ENCODE measurements around the gene NFAM1.

The NFAM1 gene

DNA sequence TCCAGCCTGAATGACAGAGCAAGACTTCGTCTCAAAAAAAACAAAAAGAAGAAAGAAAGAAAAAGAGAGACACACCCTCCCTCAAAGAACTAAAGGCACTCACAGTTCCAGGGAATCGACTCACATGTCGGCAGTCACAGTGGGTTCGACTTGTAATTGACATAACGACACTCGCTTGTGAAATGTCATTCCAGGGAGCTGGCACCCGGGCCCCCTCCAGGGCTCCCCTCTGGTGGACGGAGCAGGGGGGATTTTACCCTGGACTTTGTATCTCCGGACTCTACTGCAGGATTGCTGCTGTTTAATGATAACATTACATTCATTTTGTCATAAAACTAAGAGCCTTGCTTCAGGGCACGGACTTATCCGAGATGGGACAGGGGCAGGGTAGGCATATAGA is 18.2 kb downstream of the NFAM1 start:
- no peak for DNase-seq

DNA sequence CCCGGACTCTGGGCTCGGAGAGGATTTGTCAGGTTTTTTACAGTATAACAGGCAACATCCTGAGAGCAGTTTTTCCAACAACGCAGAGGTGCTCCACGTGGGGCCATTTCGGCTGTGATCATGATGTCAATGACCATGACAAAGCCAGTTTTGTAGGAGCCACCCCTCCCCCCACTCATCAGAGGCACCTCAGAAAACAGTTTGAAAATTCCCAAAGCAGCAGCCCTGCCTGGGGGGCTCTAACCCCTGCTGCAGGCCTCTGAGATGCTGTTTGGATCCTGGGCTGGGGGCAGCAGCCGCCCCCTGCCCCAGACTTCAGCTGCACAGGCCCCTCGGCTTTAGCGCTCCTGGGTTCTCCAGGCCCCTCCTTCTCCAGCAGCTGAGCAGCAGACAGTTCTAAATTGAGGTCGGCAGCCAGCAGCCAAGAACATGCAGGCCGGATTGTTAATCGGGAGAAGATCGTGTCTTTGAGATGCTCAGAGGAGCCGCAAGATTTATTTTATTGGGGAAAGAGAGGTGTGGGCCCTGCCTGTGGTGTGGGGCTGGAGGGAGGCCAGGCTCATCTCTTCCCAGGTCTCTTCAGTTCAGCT is 19.4 kb downstream of the NFAM1 start:
- DNase-seq: no peak

DNA sequence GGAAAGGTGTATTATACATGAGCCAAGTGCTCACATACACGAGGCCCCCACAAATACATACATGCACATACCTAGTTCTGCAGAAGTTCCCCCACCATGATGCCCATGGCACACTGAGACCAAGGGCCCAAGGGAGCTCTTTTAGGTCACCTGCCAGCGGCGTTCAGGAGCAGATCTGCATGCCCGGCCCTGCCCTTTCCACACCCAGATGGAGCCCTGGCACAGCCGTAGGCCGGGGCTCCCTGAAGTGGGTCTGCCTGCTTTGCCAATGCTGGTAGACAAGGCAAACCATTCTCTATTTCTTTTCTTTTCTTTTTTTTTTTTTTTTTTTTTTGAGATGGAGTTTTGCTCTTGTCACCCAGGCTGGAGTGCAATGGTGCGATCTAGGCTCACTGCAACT is 21.5 kb downstream of the NFAM1 start:
- no peak for DNase-seq

DNA sequence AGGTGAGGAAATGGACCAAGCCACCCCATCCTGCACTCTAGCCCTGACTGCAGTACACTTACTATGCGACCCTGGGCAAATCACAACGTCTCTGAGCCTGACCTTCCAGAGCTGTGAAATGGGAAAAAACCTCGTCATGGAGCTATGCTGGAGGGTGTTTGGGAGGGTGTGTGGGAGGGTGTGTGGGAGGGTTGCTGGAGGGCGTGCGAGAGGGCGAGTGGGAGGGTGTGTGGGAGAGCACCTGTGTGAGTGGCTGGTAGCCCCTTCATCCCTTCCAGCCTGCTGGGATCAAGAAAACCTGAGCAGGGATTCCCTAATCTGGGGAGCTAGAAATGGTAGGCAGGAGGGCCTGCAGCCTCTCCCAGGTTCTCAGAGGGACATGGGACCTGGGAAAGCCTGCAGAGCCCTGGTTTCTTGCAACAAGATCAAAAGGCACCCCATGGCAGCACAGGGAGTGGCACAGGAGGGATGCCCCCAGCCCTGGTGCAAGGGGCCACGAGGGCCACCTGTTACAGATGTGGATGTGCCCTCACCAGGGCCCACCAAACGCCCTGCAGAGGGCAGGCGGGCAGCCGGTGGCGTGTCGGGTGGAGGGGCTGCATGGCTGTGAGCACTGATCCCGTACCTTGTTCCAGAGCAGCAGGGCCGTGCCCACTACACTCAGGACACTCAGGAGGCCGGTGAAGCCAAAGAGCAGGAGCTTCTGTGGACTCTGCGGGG is 23.2 kb downstream of the NFAM1 start:
- no peak for DNase-seq

DNA sequence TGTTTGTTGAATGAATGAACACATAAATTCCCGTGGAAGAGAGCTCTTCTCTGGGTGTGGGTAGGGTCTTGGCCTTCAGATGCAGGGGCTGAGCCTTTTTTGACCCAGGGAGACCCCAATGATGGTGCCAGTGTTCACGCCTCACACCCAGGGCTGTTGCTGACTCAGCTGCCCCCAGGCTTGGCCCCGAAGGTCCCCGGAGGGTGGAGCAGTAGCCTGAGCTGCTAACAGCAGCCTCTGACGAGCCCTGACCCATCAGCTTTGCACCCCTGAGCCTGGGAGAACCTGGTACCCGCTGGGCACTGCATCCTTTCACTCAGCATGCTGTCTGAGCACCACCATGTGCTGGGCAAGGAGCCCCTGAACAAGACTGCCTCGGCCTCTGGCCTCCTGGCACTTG is 23.9 kb downstream of the NFAM1 start:
- no peak for DNase-seq

DNA sequence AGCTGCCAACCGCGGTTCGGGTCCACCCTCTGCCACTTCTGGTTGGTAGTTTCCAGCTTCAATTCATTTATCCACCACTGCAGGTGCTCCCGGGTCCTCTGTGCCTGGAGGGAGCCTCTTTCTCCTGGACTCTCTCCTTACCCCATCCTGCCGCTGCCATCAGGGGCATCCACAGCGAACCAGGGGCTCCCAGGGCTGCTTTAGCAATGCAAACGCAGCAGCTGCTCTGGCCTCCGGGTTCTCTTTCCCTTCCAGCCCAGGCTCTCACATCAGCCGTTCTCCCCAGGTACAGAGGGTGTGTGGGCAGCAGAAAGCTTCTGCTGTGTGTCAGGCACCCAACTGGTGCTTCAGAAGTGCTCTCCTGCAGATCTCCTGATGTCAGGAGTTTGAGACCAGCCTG is 27.9 kb downstream of the NFAM1 start:
- no peak for DNase-seq

DNA sequence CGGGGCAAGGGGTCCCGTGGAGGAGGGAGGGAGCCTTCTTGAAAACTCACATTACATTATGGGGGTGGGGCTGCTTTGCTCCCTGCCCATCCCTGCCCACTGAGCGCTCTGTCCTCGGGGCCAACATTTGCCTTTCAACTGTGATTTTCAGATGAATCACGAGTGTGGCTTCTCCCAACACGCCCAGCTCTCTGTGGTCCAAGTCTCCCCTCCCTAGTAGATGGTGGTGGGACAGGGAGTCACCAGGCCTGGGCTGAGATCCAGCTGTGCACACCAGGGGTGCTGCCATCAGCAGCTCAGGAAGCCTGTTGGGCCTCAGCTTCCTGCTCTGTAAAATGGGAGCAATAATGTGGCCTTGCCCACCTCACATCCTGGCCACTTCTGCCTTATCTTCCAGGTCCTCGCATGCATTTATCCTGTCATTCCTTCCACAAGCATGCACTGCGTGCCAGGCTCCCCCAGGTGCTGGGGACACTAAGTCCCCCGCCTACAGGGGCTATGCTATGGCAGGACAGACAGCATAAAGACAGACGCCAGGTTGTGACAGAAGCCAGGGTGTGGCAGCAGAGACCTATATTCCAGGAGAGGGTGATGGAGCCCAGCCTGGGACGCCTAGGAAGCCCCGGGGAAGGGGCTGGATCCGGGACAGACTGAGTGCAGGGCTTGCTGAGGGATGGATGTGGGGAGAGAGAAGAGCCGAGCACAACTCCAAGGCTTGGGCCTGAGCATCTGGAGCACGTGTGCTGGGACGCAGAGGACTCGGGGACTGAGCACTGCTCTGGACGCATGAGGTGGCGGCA is 30.5 kb downstream of the NFAM1 start:
- DNase-seq: no peak

DNA sequence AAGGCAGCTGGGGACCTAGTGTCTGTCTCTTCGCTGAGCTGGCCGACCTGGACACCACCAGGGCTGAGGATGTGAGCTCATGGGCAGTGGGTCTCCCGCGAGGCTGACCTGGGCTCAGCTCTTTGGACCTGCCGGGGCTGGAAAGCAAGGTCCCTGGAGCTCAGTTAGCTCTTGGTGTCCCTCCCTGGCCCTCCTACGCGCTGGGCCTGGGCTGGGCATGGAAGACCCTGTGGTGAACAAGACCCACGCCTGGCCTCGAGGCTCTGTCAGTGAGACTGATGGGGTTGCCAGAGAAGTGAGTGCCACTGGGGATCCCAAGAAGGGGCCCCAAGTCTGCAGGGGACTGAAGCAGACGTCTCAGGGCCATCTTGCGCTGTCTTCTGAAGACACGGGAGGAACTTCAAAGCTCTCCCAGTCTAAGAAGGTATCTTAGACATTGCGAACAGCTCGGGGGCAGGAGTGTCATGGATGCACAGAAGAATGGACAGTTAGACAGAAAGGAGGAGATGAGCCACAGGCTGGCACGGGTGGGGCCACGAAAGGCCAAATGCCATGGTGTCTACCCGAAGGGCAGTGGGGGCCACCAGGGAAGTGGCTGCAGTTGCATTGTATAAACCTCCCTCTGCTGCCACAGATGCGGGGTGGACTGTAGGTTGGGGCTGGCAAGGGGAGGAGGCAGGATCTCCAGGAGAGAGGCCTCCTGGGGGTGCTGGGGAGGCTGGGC is 31.2 kb downstream of the NFAM1 start:
- DNase-seq: no peak

DNA sequence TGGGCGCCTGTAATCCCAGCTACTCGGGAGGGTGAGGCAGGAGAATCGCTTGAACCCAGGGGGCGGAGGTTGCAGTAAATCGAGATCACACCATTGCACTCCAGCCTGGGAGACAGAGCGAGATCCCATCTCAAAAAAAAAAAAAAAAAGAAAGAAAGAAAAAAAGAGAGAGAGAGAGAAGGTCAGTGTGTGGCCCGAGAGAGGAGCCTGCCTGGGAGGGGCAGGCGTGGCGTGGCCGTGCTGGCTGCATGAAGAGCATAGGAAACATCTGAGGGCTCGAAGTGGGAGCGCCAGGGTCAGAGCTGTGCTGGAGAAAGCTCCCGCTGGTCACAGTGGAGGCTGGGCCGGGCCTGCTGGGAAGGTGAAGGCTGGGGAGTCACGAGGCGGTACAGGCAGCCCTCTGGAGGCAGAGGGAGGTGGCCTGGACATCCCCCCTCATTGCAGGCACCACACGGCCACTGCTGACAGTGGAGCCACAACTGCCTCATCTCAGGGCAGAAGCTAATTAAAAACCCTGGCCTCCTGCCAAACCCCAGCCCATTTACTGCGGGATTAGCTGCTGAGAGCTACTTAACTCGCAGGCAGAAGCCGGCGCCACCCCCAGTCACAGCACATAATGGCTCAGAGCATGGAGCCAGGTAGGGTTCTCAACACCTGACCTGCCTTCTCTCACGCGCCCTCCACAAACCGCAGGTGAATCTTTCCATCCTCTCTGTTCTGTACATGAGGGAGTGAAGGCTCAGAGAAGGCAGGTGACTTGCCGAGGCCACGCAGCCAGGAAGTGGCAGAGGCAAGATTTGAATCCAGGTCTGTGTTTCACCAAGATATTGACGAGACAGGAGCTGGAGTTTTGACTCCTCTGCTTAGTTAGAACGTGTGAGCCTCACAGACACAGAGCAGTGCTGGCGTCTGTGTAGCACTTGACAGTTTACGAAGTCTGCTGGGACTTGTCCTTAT is 32.6 kb downstream of the NFAM1 start:
- peak; percentile 99 for DNase-seq

DNA sequence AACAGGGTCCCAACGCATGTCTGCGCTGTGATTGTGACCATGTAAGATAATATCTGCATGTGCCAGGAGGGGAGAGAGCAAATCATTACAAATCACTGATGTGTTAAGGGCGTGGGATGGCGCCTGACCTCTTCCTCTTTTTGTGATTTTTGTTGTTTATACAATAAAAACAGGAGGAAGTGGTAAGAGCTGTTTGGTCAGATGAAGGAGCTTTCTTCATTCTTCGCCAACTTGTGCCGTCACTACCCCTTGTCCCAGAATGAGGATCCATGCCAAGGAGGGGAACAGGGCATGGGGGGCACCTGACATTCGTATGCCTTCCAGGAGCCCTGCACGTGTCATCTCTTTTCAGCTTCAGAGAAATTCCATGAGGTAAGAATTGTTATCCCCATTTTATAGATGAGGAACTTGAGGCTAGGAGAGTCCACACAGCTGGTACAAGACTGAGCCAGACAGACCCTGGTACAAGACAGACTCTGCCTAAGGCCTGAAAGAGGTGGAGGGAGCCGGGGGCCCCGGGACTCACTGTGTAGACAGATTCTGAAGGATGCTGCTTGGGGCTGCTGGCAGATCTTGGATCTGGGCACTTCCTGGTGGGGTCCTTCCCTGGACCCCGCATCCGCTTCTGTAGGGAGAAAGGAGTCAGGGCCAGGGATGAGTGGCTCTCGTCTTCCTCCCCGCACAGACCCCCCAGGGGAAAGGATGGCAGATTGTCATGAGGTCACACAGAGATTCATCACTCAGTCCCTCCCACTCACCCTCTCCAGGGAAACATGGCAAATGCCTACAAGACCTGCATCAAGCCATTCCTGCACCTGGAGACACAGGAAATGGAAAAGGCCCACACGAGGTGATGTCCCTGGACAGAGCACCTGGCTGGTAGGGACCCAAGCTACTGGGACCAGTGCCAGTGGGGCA is 34.6 kb downstream of the NFAM1 start:
- peak; percentile 60 for DNase-seq

DNA sequence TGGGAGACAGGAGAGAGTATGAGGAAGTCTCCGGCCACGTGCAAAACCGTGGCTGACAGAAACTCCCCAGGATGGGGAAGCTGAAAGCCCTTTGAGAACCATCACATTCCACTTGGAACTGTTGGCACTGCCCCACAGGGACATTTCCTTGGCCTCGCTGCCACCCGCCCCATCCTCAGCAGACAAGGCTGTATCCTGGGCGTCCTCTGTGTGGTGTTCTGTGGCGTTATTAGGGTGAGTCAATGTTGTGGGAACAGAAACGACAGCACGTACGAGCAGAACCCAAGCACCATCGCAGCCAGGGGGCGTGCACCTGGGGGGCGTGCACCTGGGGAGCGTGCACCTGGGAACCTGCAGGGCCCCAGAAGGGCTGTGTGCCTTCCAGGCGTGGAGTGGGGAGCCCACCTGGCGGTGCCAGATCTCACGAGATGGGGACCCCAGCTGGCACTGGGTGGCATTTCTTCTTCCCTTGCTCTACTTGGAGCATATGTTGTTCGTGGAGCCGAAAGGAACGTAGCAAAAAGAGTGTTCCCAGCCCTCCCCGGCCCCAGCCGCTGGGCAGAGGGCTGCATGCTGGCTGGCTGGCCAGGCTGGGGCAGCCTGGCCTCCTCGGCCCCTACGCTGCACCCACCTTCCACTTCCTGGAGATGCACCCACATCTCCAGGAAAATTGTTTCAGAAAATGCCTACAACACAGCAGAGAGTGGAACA is 35.4 kb downstream of the NFAM1 start:
- no peak for DNase-seq

DNA sequence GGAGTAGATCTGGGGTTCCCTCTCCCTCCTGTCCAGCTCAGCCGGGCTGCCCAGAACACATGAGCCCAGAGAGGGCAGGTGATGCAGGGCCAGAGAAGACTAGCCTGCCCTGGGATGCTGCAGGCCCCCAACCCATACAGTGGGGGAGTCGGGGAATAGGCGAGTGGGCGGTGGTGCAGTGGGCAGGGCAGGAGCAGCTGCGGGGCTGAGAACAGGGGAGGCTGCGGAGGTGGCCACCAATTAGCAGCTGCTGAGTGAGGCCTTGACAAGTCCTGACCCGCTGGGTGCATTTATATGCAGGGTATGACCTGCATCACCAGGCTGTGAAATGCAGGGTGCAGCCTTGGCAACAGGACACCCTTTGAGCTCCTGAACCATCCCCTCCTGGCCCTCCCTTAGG is 43.1 kb downstream of the NFAM1 start:
- peak; percentile 86 for DNase-seq

DNA sequence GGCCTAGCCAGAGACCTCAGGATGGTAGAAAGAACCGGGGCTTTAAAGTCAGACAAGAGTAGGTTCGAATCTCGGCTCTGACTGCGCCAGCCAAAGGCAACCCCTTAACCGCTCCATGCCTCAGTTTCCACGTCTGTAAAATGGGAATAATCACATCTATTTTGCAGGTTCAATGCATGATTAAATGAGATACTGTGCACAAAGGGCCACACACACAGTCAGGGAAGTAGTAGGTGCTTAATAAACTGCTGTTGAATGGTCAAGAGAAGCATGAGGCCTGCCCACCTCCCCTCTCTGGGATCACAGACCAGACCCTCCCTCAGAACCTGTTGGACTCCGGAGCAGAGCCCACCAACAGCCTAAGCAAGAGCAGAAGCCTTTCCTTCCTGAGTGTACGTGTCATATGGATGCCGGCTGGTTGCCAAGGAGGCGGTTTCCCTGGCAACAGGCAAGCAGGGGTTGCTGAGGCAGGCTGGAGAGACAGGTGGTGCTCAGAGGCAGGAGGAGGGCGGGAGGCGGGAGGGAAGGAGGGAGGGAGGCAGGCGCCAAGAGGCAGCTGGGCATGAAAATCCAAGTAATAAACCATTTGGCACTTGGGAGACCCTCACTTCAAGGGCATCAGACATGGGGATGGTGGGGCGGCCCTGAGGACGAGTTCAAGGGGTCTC is 43.9 kb downstream of the NFAM1 start:
- DNase-seq: peak; percentile 95

DNA sequence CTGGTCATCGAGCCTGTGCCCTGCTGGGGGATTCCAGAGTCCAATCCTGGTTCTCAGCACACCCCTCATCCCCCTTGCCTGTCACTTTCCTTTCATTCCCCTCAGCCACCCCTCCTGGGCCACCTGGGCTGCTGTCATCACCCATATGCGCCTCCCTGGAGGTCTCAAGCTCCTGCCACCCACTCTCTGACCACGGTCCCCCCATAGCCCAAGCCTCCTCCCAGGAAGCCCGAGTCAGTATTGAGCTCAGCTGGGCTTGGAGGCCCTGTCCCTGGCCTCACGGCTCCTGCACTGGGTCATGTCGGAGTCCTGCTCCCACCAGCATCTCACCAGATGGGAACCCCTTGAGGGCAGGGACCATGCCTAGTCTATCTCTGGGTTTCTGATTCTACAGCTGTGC is 44.6 kb downstream of the NFAM1 start:
- no peak for DNase-seq

DNA sequence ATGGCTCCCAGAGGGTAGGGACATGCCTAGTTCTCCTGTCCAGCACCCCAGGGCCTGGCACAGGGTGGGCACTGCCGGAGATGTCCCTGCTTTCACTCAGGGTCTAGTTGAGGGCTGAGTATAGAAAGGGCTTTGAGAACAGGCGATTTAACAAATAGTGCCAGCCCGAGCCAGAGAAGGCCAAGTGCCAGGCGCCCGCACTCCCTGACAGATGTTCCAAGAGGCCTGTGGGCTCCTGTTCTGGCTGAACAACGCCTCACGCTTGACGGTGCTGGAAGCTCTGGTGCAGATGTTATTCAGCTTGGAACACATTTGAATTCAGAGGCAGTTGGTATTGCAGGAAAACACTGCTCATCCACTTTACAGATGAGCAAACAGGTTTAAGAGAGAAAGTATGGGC is 46.5 kb downstream of the NFAM1 start:
- DNase-seq: no peak

DNA sequence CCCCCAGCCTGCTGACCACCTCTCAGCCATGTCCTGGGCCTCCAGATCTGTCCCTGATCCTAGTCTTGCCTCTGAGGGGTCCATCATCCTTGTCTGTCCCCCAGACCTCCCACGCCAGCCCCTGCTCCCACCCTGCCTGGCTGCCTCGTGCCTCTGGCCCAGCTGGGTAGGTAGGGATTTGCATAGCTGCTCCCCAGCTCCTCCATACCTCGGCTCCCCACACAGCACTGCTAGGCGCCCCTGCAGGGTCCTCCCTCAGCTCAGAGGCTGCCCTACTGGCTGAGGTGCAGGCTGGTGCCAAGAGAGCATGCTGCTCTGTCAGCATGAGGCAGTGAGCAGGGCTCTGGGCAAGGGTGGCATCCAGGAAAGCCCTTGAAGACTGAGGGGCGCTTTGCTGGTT is 47.7 kb downstream of the NFAM1 start:
- DNase-seq: no peak

DNA sequence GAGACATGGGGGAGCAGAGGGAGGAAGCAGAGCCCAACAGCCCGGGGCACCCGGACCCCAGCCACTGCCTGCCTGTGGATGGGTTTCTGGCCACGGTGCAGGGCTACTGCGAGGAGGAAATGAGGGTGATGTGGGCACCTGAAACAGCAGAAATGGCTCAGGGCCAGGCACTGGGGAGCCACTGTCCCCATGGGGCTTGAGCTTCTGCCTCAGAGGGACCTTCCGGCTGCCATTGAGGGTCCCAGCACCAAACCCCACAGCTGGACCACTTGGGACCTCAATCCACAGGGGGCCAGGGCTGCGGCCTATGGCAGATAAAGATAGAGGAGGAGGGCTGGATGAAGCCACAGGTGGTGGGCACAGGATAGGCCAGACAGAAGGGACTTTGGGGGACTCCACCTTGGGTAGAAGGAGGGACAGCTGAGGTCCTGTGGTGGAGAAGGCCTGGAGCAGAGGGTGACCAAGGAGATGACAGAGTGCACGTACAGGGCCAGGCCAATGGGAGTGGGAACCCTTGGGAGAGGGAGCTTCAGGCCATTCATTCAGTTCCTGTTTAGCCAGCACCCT is 48.3 kb downstream of the NFAM1 start:
- no peak for DNase-seq

DNA sequence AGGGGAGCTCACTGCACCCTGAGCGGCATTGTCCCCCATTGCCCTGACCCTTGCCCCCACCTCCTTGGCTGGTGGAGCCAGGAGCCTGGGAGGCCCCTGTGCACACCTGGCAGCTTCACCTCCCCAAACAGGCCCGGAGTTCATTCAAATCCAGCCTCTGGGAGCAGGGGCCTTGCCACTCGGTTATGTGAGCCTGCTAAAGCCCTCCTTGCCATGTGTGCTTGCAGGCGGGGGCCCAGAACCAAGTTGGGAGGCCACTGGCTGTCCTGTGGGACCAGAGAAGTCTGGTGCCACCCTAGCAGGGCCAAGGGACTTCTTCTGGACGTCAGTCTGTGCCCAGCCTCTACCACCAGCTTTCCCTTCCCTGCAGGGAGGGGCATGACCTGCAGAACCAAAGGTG is 48.9 kb downstream of the NFAM1 start:
- no peak for DNase-seq

DNA sequence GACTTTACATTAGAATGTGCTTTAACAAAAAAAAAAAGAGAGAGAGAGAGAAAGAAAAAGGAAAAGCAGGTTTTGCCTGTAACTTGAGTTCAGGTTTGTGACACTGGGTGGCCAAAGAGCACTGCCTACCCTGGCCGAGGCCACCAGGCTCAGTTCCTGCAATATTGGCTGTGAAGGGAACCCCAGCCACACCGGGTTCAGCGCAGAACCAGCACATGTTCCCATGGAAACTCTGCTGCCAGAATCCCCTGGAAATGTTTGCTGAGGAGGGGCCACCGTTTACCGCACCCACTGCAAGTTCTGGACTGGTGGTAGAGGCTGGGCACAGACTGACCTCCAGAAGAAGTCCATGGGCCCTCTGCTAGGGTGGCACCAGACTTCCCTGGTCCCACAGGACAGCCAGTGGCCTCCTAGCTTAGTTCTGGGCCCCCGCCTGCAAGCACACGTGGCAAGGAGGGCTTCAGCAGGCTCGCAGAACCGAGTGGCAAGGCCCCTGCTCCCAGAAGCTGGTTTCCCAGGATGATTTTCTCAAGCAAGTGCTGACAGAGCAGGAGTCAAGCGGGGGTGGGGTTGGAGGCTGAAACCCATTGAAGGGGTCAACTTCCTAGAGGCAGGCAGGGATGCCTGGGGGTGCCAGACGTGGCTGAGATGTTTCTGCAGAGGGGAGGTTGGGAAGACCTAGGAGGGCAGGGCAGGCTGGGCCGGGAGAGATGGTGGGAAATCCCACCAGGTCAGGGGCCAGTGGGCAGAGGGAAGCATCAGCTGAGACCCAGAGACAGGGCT is 51.2 kb downstream of the NFAM1 start:
- no peak for DNase-seq
